HCT116 (cell line): ENCODE measurements around the gene MYBPHL. TPM values are rescaled to one million over a fixed set of nuclear protein-coding genes. Genes with fewer than 3 reads are reported as not detected.
A peak's percentile ranks its signal among the peaks of the same experiment; 100 is the strongest.

Source experiments
- ATAC-seq: fragments of 200-7000 bp; cut with Tn5 transposase; 2 replicates; pipeline ENCODE4 v1.9.1; 2020; ENCODE audit warnings: mild to moderate bottlenecking, moderate library complexity
- BruUV-seq: library from RNA; stranded (reverse); fragments of 400-500 nt; replicated peaks from 2 replicates; lab custom pipeline; 2021; lab: Mats Ljungman, UMichigan
- CTCF ChIA-PET: fragments of 300-600 bp; sonication (Branson Sonifier 250); formaldehyde crosslinking; loops from one replicate; lab custom pipeline; 2021; ENCODE audit warnings: antibody characterized with exemption; lab: Charles Lee
- POLR2A ChIA-PET: fragments of 300-600, 350-600 bp; sonication (Branson Sonifier 250); formaldehyde crosslinking; loops from one replicate; lab custom pipeline; 2021; ENCODE audit warnings: antibody characterized with exemption; lab: Charles Lee
- RAD21 ChIA-PET, 2 experiments: fragments of 300-600 bp; sonication (Branson Sonifier 250); formaldehyde crosslinking; loops; one replicate each; lab custom pipeline; 2023; ENCODE audit warnings: low total read pairs in 2 of 2; ENCODE audit not compliant: uncharacterized antibody in 2 of 2, unreplicated experiment in 2 of 2, low non-redundant PET in 1 of 2; lab: Charles Lee
- DNase-seq: peaks from one replicate; pipeline ENCODE4 v3.0.0-alpha.2; 2010; ENCODE audit warnings: low read depth, low spot score
- H2AFZ ChIP-seq: fragments of 200-600 bp; shearing (Covaris generic), sonication (generic); 2 replicates; pipeline ENCODE4 v1.6.1; 2017; ENCODE audit warnings: low read depth, mixed run types, mixed read lengths, antibody characterized with exemption, low read length; ENCODE audit not compliant: poor library complexity, severe bottlenecking
- H3K27ac ChIP-seq: 2 replicates; pipeline ENCODE4 v1.5.1; 2012; ENCODE audit warnings: low read depth, low read length
- H3K27me3 ChIP-seq: fragments of 200-600 bp; sonication (generic); 2 replicates; pipeline ENCODE4 v1.6.1; 2016; ENCODE audit warnings: mixed run types, low read length, mixed read lengths; ENCODE audit not compliant: insufficient read depth
- H3K36me3 ChIP-seq, 2 experiments: fragments of 200-500 bp in 1 of 2; fragments of 200-600 bp in 1 of 2; sonication (Bioruptor generic) in 1 of 2; sonication (generic) in 1 of 2; 2 replicates each; pipeline versions ENCODE4 v1.5.1 to v1.6.1; 2014 to 2016; ENCODE audit warnings: low read length in 2 of 2, inconsistent platforms in 1 of 2, mixed read lengths in 1 of 2, mixed run types in 1 of 2; ENCODE audit not compliant: insufficient read depth in 2 of 2, control insufficient read depth in 1 of 2
- H3K4me1 ChIP-seq, 2 experiments: fragments of 200-600 bp in 1 of 2; sonication (generic) in 1 of 2; 2 replicates each; pipeline versions ENCODE4 v1.5.1 to v1.6.1; 2012 to 2017; ENCODE audit warnings: low read length in 2 of 2, inconsistent platforms in 1 of 2, mild to moderate bottlenecking in 1 of 2, mixed read lengths in 1 of 2, mixed run types in 1 of 2, moderate library complexity in 1 of 2; ENCODE audit not compliant: insufficient read depth in 2 of 2, control insufficient read depth in 1 of 2
- H3K4me2 ChIP-seq: fragments of 200-600 bp; sonication (generic); 2 replicates; pipeline ENCODE4 v1.6.1; 2017; ENCODE audit warnings: mixed run types, low read length, mixed read lengths
- H3K4me3 ChIP-seq, 2 experiments: fragments of 200-600 bp in 1 of 2; sonication (generic) in 1 of 2; replicated peaks in 1 of 2; 2 replicates each; pipeline ENCODE4 v1.5.1; 2011 to 2016; ENCODE audit warnings: low read length in 2 of 2, control low read depth in 1 of 2, low read depth in 1 of 2, mild to moderate bottlenecking in 1 of 2, mixed read lengths in 1 of 2, mixed run types in 1 of 2
- H3K79me2 ChIP-seq: fragments of 200-600 bp; sonication (generic); 2 replicates; pipeline ENCODE4 v1.6.1; 2017; ENCODE audit warnings: mild to moderate bottlenecking, mixed run types, low read length, moderate library complexity, mixed read lengths; ENCODE audit not compliant: insufficient read depth
- H3K9ac ChIP-seq: fragments of 200-600 bp; sonication (generic); 2 replicates; pipeline ENCODE4 v1.6.1; 2016; ENCODE audit warnings: low read length, mixed read lengths
- H3K9me2 ChIP-seq: fragments of 200-600 bp; sonication (generic), shearing (Covaris generic); 2 replicates; pipeline ENCODE4 v1.6.1; 2017; ENCODE audit warnings: mixed run types, mild to moderate bottlenecking, moderate library complexity; ENCODE audit not compliant: insufficient read depth
- H3K9me3 ChIP-seq, 2 experiments: fragments of 200-500 bp in 1 of 2; fragments of 200-600 bp in 1 of 2; sonication (Bioruptor generic) in 1 of 2; sonication (generic) in 1 of 2; 2 replicates each; pipeline ENCODE4 v1.6.1; 2014 to 2017; ENCODE audit warnings: low read length in 2 of 2, mixed read lengths in 2 of 2, inconsistent platforms in 1 of 2, low read depth in 1 of 2, mild to moderate bottlenecking in 1 of 2, mixed run types in 1 of 2, moderate library complexity in 1 of 2; ENCODE audit not compliant: control insufficient read depth in 1 of 2, insufficient read depth in 1 of 2
- H4K20me1 ChIP-seq: fragments of 200-600 bp; sonication (generic), shearing (Covaris generic); 2 replicates; pipeline ENCODE4 v1.6.1; 2017; ENCODE audit warnings: mixed run types, mild to moderate bottlenecking, moderate library complexity; ENCODE audit not compliant: insufficient read depth
- CEBPB ChIP-seq: IDR thresholded peaks from 2 replicates; pipeline ENCODE4 v1.6.1; 2012; ENCODE audit warnings: low read depth
- EZH2phosphoT487 ChIP-seq: fragments of 200-600 bp; IDR thresholded peaks from 2 replicates; pipeline ENCODE4 v1.6.1; 2018; ENCODE audit warnings: antibody characterized with exemption, borderline replicate concordance
- FOSL1 ChIP-seq: IDR thresholded peaks from 2 replicates; pipeline ENCODE4 v1.6.1; 2012; ENCODE audit warnings: low read depth
- JUND ChIP-seq: IDR thresholded peaks from 2 replicates; pipeline ENCODE4 v1.6.1; 2012
- RAD21 ChIP-seq: IDR thresholded peaks from 2 replicates; pipeline ENCODE4 v1.6.1; 2012; ENCODE audit warnings: low read depth, mild to moderate bottlenecking
- SIN3A ChIP-seq: IDR thresholded peaks from 2 replicates; pipeline ENCODE4 v1.6.1; 2012; ENCODE audit warnings: low read depth
- SP1 ChIP-seq: IDR thresholded peaks from 2 replicates; pipeline ENCODE4 v1.6.1; 2012; ENCODE audit warnings: low read depth
- TCF7L2 ChIP-seq: IDR thresholded peaks from 2 replicates; pipeline ENCODE4 v1.7.0; 2011; ENCODE audit warnings: borderline replicate concordance, inconsistent platforms; ENCODE audit not compliant: insufficient read depth, insufficient read length; ENCODE audit errors: extremely low read depth
- intact Hi-C: fragments of 100-400 bp; cut with micrococcal nuclease; formaldehyde crosslinking; loops from 2 replicates; pipeline ENCODE4 v1.10.0; 2022
- total RNA-seq: library from RNA; stranded (reverse); gene quantifications from one replicate; pipeline ENCODE4 v1.2.1, GENCODE V29; 2021; ENCODE audit not compliant: unreplicated experiment
- TF ChIP-seq, protein P1 (sequence below): IDR thresholded peaks from 2 replicates; pipeline ENCODE4 v1.6.1; 2012; ENCODE audit warnings: low read depth
- TF ChIP-seq, protein P2 (sequence below): IDR thresholded peaks from 2 replicates; pipeline ENCODE4 v1.6.1; 2012
- TF ChIP-seq, protein P3 (sequence below), 3 experiments: fragments of 200-600 bp in 1 of 3; sonication (generic) in 1 of 3; IDR thresholded peaks in 2 of 3; conservative IDR thresholded peaks in 1 of 3; 2 replicates each; pipeline ENCODE4 v1.5.1; 2012 to 2017; ENCODE audit warnings: low read depth in 2 of 3, low read length in 2 of 3, antibody characterized with exemption in 1 of 3, borderline replicate concordance in 1 of 3, control low read depth in 1 of 3, mild to moderate bottlenecking in 1 of 3, mixed read lengths in 1 of 3, mixed run types in 1 of 3, moderate library complexity in 1 of 3; ENCODE audit not compliant: insufficient read depth in 1 of 3

The MYBPHL gene
- total RNA-seq, 1 experiment from 2014 or later, result 1.0 TPM

DNA sequence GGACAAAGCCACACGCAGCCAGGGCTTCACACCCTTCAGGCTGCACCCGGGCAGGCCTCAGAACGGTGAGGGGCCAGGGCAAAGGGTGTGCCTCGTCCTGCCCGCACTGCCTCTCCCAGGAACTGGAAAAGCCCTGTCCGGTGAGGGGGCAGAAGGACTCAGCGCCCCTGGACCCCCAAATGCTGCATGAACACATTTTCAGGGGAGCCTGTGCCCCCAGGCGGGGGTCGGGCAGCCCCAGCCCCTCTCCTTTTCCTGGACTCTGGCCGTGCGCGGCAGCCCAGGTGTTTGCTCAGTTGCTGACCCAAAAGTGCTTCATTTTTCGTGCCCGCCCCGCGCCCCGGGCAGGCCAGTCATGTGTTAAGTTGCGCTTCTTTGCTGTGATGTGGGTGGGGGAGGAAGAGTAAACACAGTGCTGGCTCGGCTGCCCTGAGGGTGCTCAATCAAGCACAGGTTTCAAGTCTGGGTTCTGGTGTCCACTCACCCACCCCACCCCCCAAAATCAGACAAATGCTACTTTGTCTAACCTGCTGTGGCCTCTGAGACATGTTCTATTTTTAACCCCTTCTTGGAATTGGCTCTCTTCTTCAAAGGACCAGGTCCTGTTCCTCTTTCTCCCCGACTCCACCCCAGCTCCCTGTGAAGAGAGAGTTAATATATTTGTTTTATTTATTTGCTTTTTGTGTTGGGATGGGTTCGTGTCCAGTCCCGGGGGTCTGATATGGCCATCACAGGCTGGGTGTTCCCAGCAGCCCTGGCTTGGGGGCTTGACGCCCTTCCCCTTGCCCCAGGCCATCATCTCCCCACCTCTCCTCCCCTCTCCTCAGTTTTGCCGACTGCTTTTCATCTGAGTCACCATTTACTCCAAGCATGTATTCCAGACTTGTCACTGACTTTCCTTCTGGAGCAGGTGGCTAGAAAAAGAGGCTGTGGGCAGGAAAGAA, 32.0 kb downstream of the MYBPHL start:
- ATAC-seq, result peak; percentile 59
- Histone ChIP-seq H2AFZ (no peak overlapping the region), H4K20me1 (no peaks in the 10 kb centered on the region), H3K9me2 (no peaks in the 10 kb centered on the region), H3K36me3 (peaks cover 5 to 7% of the 10 kb centered on the region in 2 experiments; a peak in 3 of 4 replicates), H3K79me2 (no peaks in the 10 kb centered on the region), H3K9ac (peak overlapping the region; percentile 13; the same call in 1 of the 2 replicates), H3K4me2 (peak overlapping the region; percentile 63), H3K9me3 (no peaks in the 10 kb centered on the region), H3K4me3 (peak overlapping the region; percentile 4 to 22; a peak in 3 of 4 replicates), H3K27me3 (no peaks in the 10 kb centered on the region), H3K4me1 (peaks cover 35 to 47% of the 10 kb centered on the region in 2 experiments), H3K27ac (peak overlapping the region; percentile 43)
- intact Hi-C loops, result no loop called here
- DNase-seq, result peak; percentile 21
- TF ChIP-seq JUND (peak; percentile 18; the same call in 1 of the 2 replicates), SP1 (peak; percentile 64), EZH2phosphoT487 (no peak)
- no TSS peak for BruUV-seq
- ChIA-PET POLR2A (no interaction called here), RAD21 (no interaction called here), CTCF (interaction anchor here (2.1 kb wide), 1 partner anchor 258 kb away, joined by 8 read pairs; no protein-coding TSS in a partner anchor)

DNA sequence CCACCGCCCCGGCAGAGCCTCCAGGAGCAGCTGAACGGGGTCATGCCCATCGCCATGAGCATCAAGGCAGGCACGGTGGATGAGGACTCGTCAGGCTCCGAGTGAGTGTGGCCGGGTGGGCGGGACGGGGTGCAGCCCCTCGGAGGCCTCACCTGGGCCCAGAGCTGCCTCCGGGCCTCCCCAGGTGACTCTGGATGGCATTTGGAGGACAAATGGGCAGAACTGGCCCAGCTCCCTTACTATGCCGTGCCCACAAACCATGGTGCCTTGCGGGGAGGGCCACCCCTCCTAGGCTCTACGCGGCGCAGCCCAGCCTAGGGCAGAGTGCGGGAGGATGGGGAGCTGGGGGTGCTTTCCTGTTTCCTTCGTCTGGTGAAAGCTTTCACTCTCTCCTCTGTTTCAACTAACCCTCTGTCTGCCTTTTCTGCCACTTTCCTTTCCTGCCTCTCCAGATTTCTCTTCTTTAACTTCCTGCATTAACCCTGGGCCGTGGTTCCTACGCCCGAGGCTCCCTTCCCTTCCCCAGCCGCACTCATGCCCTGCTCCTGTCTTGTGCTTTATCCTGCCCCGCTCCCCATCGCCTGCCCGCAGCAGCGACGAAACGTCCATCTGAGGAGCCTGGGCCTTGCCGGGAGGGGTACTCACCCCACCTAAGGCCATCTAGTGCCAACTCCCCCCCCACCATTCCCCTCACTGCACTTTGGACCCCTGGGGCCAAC, 33.1 kb downstream of the MYBPHL start:
- no TSS peak for BruUV-seq
- ATAC-seq (no peak), DNase-seq (no peak)
- H3K36me3 ChIP-seq, result peaks cover 0 to 2% of the 10 kb centered on the region in 2 experiments; a peak in 1 of 4 replicates
- H3K9ac ChIP-seq, result no peak overlapping the region
- peak overlapping the region; percentile 43; the same call in 1 of the 2 replicates for H3K27ac ChIP-seq
- H3K4me3 ChIP-seq, result no peak overlapping the region
- H2AFZ ChIP-seq, result no peak overlapping the region
- H3K9me2 ChIP-seq, result no peaks in the 10 kb centered on the region
- POLR2A ChIA-PET, result no interaction called here
- RAD21 ChIA-PET, result no interaction called here
- H3K4me2 ChIP-seq, result peak overlapping the region; percentile 48
- intact Hi-C loops, result no loop called here
- H3K9me3 ChIP-seq, result no peaks in the 10 kb centered on the region
- CTCF ChIA-PET, result no interaction called here
- H3K4me1 ChIP-seq, result peaks cover 35 to 47% of the 10 kb centered on the region in 2 experiments
- no peaks in the 10 kb centered on the region for H3K79me2 ChIP-seq
- H4K20me1 ChIP-seq, result no peaks in the 10 kb centered on the region
- no peaks in the 10 kb centered on the region for H3K27me3 ChIP-seq
- TF ChIP-seq FOSL1, result no peak
- no peak for TF ChIP-seq TCF7L2
- TF ChIP-seq, protein P1, sequence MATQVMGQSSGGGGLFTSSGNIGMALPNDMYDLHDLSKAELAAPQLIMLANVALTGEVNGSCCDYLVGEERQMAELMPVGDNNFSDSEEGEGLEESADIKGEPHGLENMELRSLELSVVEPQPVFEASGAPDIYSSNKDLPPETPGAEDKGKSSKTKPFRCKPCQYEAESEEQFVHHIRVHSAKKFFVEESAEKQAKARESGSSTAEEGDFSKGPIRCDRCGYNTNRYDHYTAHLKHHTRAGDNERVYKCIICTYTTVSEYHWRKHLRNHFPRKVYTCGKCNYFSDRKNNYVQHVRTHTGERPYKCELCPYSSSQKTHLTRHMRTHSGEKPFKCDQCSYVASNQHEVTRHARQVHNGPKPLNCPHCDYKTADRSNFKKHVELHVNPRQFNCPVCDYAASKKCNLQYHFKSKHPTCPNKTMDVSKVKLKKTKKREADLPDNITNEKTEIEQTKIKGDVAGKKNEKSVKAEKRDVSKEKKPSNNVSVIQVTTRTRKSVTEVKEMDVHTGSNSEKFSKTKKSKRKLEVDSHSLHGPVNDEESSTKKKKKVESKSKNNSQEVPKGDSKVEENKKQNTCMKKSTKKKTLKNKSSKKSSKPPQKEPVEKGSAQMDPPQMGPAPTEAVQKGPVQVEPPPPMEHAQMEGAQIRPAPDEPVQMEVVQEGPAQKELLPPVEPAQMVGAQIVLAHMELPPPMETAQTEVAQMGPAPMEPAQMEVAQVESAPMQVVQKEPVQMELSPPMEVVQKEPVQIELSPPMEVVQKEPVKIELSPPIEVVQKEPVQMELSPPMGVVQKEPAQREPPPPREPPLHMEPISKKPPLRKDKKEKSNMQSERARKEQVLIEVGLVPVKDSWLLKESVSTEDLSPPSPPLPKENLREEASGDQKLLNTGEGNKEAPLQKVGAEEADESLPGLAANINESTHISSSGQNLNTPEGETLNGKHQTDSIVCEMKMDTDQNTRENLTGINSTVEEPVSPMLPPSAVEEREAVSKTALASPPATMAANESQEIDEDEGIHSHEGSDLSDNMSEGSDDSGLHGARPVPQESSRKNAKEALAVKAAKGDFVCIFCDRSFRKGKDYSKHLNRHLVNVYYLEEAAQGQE, result no peak
- no peak for TF ChIP-seq CEBPB
- TF ChIP-seq, protein P2, sequence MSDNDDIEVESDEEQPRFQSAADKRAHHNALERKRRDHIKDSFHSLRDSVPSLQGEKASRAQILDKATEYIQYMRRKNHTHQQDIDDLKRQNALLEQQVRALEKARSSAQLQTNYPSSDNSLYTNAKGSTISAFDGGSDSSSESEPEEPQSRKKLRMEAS, result no peak
- TF ChIP-seq, protein P3, sequence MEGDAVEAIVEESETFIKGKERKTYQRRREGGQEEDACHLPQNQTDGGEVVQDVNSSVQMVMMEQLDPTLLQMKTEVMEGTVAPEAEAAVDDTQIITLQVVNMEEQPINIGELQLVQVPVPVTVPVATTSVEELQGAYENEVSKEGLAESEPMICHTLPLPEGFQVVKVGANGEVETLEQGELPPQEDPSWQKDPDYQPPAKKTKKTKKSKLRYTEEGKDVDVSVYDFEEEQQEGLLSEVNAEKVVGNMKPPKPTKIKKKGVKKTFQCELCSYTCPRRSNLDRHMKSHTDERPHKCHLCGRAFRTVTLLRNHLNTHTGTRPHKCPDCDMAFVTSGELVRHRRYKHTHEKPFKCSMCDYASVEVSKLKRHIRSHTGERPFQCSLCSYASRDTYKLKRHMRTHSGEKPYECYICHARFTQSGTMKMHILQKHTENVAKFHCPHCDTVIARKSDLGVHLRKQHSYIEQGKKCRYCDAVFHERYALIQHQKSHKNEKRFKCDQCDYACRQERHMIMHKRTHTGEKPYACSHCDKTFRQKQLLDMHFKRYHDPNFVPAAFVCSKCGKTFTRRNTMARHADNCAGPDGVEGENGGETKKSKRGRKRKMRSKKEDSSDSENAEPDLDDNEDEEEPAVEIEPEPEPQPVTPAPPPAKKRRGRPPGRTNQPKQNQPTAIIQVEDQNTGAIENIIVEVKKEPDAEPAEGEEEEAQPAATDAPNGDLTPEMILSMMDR (IDR thresholded peaks at IDR 0.05 in 2 of 3, conservative IDR thresholded peaks at IDR 0.05 in 1 of 3; ENCODE audit: borderline replicate concordance in 1 of 3, insufficient read depth in 1 of 3, low read depth in 2 of 3, low read length in 2 of 3), result no peak
- TF ChIP-seq SP1, result no peak
- no peak for TF ChIP-seq SIN3A
- TF ChIP-seq RAD21, result no peak
